ENCODE measurements around the gene OR12D1. TPM values are rescaled to one million over a fixed set of nuclear protein-coding genes. Genes with fewer than 3 reads are reported as not detected.
"Not testable (repeated sequence)": the region's sequence is repeated elsewhere in the genome, so short reads cannot be mapped to it uniquely, and the experiment has no call there.

Gene OR12D1
- total RNA-seq, 4 donors from 2014 or later, result not detected

DNA sequence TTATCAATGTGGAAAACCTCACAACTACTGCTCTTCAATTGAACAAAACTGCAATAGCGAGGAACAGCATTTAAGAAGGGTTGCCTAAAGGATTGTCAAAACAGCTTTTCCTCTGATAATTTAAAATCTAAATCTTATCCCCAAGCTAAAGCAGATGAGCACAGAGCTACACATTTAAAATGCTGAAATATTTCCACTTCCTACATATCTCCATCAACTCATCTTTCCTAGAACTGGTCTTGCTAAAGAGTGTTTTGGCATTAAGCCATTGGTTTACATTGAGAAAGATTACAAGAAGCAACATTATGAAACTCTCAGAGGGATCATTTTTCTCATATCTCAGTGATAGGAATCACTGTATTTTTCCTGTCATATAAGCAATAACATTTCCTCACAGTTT lies 28.0 kb downstream of the OR12D1 start:
- DNase-seq, result no peak
- no peak overlapping the region for H3K27ac ChIP-seq
- no peaks in the 10 kb centered on the region for H3K27me3 ChIP-seq
- no peaks in the 10 kb centered on the region for H3K4me1 ChIP-seq
- TF ChIP-seq, protein P1, sequence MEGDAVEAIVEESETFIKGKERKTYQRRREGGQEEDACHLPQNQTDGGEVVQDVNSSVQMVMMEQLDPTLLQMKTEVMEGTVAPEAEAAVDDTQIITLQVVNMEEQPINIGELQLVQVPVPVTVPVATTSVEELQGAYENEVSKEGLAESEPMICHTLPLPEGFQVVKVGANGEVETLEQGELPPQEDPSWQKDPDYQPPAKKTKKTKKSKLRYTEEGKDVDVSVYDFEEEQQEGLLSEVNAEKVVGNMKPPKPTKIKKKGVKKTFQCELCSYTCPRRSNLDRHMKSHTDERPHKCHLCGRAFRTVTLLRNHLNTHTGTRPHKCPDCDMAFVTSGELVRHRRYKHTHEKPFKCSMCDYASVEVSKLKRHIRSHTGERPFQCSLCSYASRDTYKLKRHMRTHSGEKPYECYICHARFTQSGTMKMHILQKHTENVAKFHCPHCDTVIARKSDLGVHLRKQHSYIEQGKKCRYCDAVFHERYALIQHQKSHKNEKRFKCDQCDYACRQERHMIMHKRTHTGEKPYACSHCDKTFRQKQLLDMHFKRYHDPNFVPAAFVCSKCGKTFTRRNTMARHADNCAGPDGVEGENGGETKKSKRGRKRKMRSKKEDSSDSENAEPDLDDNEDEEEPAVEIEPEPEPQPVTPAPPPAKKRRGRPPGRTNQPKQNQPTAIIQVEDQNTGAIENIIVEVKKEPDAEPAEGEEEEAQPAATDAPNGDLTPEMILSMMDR (IDR thresholded peaks at IDR 0.05 in 4 of 5, conservative IDR thresholded peaks at IDR 0.05 in 1 of 5), result no peak
- TF ChIP-seq POLR2A (IDR thresholded peaks at IDR 0.05), result no peak
- in situ Hi-C loops (cut with MboI; ENCODE audit: low sequenced_read_pairs in 4 of 4), result no loop called here
- no peaks in the 10 kb centered on the region for H3K9me3 ChIP-seq
- no peak overlapping the region for H3K4me3 ChIP-seq
- no peak for ATAC-seq
- intact Hi-C loops (cut with DNase I; ENCODE audit: low total_unique reads), result no loop called here
- no peaks in the 10 kb centered on the region for H3K36me3 ChIP-seq

DNA sequence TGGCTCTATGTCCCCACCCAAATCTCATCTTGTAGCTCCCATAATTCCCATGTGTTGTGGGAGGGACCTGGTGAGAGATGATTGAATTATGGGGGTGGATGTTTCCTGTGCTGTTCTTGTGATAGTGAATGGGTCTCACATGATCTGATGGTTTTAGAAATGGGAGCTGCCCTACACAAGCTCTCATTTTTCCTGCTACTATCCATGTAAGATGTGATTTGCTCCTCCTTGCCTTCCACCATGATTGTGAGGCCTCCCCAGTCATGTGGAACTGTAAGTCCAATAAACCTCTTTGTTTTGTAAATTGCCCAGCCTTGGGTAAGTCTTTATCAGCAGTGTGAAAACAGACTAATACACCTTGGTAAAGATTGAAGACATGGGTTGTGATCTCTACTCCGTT lies 29.3 kb downstream of the OR12D1 start:
- H3K4me3 ChIP-seq; ATAC-seq; DNase-seq; H3K4me1 ChIP-seq; H3K27ac ChIP-seq; intact Hi-C loops (cut with DNase I; ENCODE audit: low total_unique reads); H3K9me3 ChIP-seq; H3K27me3 ChIP-seq; in situ Hi-C loops (cut with MboI; ENCODE audit: low sequenced_read_pairs in 4 of 4); H3K36me3 ChIP-seq: not testable (repeated sequence)

DNA sequence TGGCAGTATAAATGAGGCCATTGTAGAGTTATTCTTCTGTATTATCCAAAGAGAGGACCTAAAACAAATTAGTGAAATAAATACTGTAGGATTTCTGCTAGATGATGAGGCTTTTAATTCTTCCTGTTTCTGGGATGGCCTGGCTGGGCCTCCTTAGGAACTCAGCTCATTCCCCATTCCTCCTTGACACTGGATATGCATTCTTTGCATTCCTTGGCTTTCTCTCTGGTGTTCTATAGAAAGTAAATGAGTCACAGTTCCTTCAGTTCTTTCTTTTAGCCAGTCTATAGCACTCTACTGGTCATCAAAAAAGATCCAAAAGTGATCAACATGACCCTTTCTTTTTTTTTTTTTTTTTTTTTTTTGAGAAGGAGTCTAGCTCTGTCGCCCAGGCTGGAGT lies 32.9 kb downstream of the OR12D1 start:
- TF ChIP-seq, protein P1 (IDR thresholded peaks at IDR 0.05 in 4 of 5, conservative IDR thresholded peaks at IDR 0.05 in 1 of 5), result no peak
- TF ChIP-seq POLR2A (IDR thresholded peaks at IDR 0.05), result no peak
- H3K36me3 ChIP-seq, result no peaks in the 10 kb centered on the region
- no peak overlapping the region for H3K4me3 ChIP-seq
- H3K4me1 ChIP-seq, result no peaks in the 10 kb centered on the region
- ATAC-seq, result no peak
- no peaks in the 10 kb centered on the region for H3K9me3 ChIP-seq
- H3K27me3 ChIP-seq, result no peaks in the 10 kb centered on the region
- no peak for DNase-seq
- no peak overlapping the region for H3K27ac ChIP-seq
- intact Hi-C loops (cut with DNase I; ENCODE audit: low total_unique reads), result no loop called here
- in situ Hi-C loops (cut with MboI; ENCODE audit: low sequenced_read_pairs in 4 of 4), result no loop called here

DNA sequence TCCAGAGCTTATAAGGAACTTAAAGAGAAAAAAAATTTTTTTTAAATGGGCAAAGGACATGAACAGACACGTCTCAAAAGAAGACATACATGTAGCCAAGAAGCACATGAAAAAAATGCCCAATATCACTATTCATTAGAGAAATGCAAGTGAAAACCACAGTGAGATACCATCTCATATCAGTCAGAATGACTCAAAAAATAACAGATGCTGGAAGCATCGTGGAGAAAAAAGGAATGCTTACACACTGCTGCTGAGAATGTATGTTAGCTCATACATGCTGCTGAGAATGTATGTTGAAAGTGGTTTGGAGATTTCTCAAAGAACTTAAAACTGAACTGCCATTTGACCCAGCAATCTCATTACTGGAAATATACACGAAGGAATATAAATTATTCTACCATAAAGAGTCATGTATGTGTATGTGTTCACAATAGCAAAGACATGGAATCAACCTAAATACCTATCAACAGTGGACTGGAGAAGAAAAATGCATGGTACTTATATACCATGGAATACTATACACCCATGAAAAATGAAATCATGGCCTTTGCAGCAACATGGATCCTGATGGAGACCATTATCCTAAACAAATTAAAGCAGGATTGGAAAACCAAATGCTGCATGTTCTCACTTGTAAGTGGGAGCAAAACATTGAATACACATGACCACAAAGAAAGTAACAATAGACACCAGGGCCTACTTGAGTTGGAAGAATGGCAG lies 36.9 kb downstream of the OR12D1 start:
- in situ Hi-C loops (cut with MboI; ENCODE audit: low sequenced_read_pairs in 4 of 4), result no loop called here

DNA sequence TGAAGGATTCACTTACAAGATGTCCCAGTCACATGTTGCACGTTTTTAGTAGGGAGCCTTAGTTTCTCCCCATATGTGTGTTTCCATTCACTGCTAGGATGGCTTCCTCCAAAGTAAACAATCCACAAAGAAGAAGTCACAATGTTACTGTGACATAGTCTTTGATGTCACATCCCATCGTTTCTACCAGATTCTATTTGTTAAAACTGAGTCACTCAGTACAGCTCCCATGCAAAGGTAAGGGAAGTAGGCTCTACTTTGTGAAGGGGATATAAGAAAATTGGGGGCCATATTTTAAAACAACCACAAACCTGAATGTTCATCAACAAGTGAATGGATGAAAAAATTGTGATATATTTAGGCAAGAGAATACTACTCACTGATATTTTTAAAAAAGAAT lies 42.2 kb downstream of the OR12D1 start, which contains the start of the genes OR11A1 and OR2H1:
OR11A1 (minus strand) TSS at position 101 of the 400 bp plus-strand sequence. CDS start 29,430 bp downstream, outside the sequence.
OR2H1 (plus strand) TSS at position 185 of the 400 bp plus-strand sequence. CDS start 4,615 bp downstream, outside the sequence.
- H3K4me1 ChIP-seq, result no peaks in the 10 kb centered on the region
- ATAC-seq, result no peak
- intact Hi-C loops (cut with DNase I; ENCODE audit: low total_unique reads), result no loop called here
- H3K9me3 ChIP-seq, result no peaks in the 10 kb centered on the region
- DNase-seq, result no peak
- H3K4me3 ChIP-seq, result no peak within 1 kb of the TSS
- in situ Hi-C loops (cut with MboI; ENCODE audit: low sequenced_read_pairs in 4 of 4), result no loop called here
- TF ChIP-seq, protein P1 (IDR thresholded peaks at IDR 0.05 in 4 of 5, conservative IDR thresholded peaks at IDR 0.05 in 1 of 5), result no peak
- no peak for TF ChIP-seq POLR2A (IDR thresholded peaks at IDR 0.05)
- H3K36me3 ChIP-seq, result no peaks in the 10 kb centered on the region
- no peaks in the 10 kb centered on the region for H3K27me3 ChIP-seq
- no peak within 1 kb of the TSS for H3K27ac ChIP-seq

More for the DNA sequence above, 36.9 kb downstream of the OR12D1 start:
- Histone ChIP-seq H3K4me3 (no peak overlapping the region), H3K27ac (no peak overlapping the region), H3K9me3 (no peaks in the 10 kb centered on the region), H3K4me1 (no peaks in the 10 kb centered on the region), H3K27me3 (no peaks in the 10 kb centered on the region), H3K36me3 (no peaks in the 10 kb centered on the region)
- DNase-seq, result no peak
- TF ChIP-seq POLR2A (IDR thresholded peaks at IDR 0.05), result no peak
- TF ChIP-seq, protein P1 (IDR thresholded peaks at IDR 0.05 in 4 of 5, conservative IDR thresholded peaks at IDR 0.05 in 1 of 5), result no peak
- no peak for ATAC-seq
- intact Hi-C loops (cut with DNase I; ENCODE audit: low total_unique reads), result no loop called here
